Measurements from ENCODE around the gene TESK1.
"Not testable (repeated sequence)": the region's sequence is repeated elsewhere in the genome, so short reads cannot be mapped to it uniquely, and the experiment has no call there.

- not testable (repeated sequence) for TF ChIP-seq CTCF (IDR thresholded peaks at IDR 0.05; ENCODE audit: low read length); EZH2 (IDR thresholded peaks at IDR 0.05; ENCODE audit: borderline replicate concordance, low read length)
Observed at GRCh38 chr9:35636877-35637246, 31.8 kb downstream of the TESK1 start.
